Mesothelial cell of epicardium (in vitro differentiated cells): ENCODE results near the gene MBD2. TPM values are rescaled to one million over a fixed set of nuclear protein-coding genes. Genes with fewer than 3 reads are reported as not detected.
A peak's percentile ranks its signal among the peaks of the same experiment; 100 is the strongest.

Experiments used
- DNase-seq, 2 experiments: peaks; one replicate each; pipeline ENCODE4 v3.0.0; 2021; ENCODE audit warnings: low spot score in 2 of 2; ENCODE audit not compliant: unreplicated experiment in 2 of 2
- H3K27ac Mint-ChIP-seq: 2 replicates; pipeline ENCODE4 v1.8.0; 2021; ENCODE audit warnings: mixed read lengths
- H3K27me3 Mint-ChIP-seq: 2 replicates; pipeline ENCODE4 v1.8.0; 2021; ENCODE audit warnings: low read depth, mixed read lengths
- H3K36me3 Mint-ChIP-seq: 2 replicates; pipeline ENCODE4 v1.8.0; 2021; ENCODE audit warnings: mixed read lengths
- H3K4me1 Mint-ChIP-seq: 2 replicates; pipeline ENCODE4 v1.8.0; 2021; ENCODE audit warnings: mixed read lengths
- H3K4me3 Mint-ChIP-seq: 2 replicates; pipeline ENCODE4 v1.8.0; 2021; ENCODE audit warnings: mild to moderate bottlenecking, moderate library complexity, mixed read lengths
- H3K9me3 Mint-ChIP-seq: 2 replicates; pipeline ENCODE4 v1.8.0; 2021; ENCODE audit warnings: mixed read lengths
- total RNA-seq: library from RNA; stranded (reverse); gene quantifications from 3 replicates; pipeline ENCODE4 v1.2.1, GENCODE V29; 2021
- TF ChIP-seq, protein P1 (sequence below): fragments of 200-600 bp; sonication (generic); IDR thresholded peaks from one replicate; pipeline ENCODE4 v1.5.0; 2021; ENCODE audit warnings: antibody characterized with exemption; ENCODE audit not compliant: unreplicated experiment

Gene MBD2
- total RNA-seq, 1 donor from 2014 or later: 66.0 TPM

DNA sequence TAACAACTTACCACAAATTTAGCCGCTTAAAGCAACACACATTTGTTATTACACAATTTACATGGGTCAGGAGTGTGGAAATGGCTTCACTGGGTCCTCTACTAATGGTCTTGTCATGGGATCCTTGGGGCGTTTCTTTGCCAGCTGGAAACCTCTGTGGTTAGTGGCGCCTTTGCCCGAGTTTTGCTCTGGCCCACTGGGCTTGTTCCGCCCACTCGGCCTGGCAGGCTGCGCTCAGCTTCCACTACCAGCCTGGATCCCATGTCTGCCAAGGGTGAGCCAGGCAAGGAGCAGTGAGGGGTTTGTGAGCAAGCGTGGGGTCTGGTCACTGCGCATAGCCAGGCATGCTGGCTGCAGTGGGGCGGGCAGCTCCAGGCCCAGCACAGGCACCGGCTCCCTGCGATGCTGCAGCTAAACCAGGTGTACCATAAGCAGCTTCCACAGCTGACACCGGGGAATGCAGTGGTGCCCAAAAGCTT, 16.2 kb upstream of the MBD2 start:
- TF ChIP-seq, protein P1, sequence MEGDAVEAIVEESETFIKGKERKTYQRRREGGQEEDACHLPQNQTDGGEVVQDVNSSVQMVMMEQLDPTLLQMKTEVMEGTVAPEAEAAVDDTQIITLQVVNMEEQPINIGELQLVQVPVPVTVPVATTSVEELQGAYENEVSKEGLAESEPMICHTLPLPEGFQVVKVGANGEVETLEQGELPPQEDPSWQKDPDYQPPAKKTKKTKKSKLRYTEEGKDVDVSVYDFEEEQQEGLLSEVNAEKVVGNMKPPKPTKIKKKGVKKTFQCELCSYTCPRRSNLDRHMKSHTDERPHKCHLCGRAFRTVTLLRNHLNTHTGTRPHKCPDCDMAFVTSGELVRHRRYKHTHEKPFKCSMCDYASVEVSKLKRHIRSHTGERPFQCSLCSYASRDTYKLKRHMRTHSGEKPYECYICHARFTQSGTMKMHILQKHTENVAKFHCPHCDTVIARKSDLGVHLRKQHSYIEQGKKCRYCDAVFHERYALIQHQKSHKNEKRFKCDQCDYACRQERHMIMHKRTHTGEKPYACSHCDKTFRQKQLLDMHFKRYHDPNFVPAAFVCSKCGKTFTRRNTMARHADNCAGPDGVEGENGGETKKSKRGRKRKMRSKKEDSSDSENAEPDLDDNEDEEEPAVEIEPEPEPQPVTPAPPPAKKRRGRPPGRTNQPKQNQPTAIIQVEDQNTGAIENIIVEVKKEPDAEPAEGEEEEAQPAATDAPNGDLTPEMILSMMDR: no peak
- Mint-ChIP-seq H3K27ac (no peak overlapping the region), H3K9me3 (peaks cover 8% of the 10 kb centered on the region), H3K27me3 (no peaks in the 10 kb centered on the region), H3K36me3 (no peaks in the 10 kb centered on the region), H3K4me1 (peaks cover 11% of the 10 kb centered on the region), H3K4me3 (no peak overlapping the region)
- DNase-seq: no peak

DNA sequence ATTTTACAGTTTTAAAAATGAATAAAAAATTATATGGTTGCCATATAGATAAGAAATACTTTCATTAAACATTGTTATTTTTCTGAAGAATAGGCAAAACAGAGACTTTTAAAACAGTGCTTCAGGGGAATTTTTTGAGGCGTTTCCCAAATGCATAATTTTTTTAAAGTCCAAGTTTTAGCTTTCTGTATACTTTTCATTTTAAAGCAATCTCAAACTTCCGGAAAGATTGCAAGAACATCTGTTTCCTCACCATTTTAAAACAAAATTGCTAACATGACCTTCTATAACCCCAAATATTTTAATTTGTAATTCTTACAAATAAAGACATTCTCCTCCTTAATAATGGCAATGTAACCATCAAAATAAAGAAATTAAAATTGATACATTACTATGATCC, 15.1 kb upstream of the MBD2 start:
- H3K4me1 Mint-ChIP-seq: peaks cover 13% of the 10 kb centered on the region
- TF ChIP-seq, protein P1: no peak
- peaks cover 8% of the 10 kb centered on the region for H3K9me3 Mint-ChIP-seq
- no peak for DNase-seq
- no peaks in the 10 kb centered on the region for H3K27me3 Mint-ChIP-seq
- no peaks in the 10 kb centered on the region for H3K36me3 Mint-ChIP-seq
- no peak overlapping the region for H3K4me3 Mint-ChIP-seq
- no peak overlapping the region for H3K27ac Mint-ChIP-seq

DNA sequence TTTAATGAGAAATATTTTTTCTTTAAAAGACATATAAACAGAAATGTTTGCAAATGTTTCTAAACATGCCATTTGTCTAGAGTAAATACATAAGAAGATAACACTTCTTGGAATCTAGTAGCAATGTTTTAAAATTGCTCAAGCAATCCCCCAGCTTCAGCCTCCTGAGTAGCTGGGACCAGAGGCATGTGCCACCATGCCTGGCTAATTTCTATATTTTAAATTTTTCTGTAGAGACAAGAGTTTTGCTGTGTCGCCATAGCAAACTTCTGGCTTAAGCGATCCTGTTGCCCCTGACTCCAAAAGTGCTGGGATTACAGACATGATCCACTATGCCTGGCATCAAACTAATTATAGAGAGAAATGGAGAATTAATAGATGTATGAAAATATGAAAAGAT, 14.6 kb upstream of the MBD2 start:
- no peak for DNase-seq
- peaks cover 13% of the 10 kb centered on the region for H3K4me1 Mint-ChIP-seq
- no peaks in the 10 kb centered on the region for H3K36me3 Mint-ChIP-seq
- no peak overlapping the region for H3K4me3 Mint-ChIP-seq
- TF ChIP-seq, protein P1: no peak
- no peaks in the 10 kb centered on the region for H3K27me3 Mint-ChIP-seq
- peaks cover 8% of the 10 kb centered on the region for H3K9me3 Mint-ChIP-seq
- no peak overlapping the region for H3K27ac Mint-ChIP-seq

DNA sequence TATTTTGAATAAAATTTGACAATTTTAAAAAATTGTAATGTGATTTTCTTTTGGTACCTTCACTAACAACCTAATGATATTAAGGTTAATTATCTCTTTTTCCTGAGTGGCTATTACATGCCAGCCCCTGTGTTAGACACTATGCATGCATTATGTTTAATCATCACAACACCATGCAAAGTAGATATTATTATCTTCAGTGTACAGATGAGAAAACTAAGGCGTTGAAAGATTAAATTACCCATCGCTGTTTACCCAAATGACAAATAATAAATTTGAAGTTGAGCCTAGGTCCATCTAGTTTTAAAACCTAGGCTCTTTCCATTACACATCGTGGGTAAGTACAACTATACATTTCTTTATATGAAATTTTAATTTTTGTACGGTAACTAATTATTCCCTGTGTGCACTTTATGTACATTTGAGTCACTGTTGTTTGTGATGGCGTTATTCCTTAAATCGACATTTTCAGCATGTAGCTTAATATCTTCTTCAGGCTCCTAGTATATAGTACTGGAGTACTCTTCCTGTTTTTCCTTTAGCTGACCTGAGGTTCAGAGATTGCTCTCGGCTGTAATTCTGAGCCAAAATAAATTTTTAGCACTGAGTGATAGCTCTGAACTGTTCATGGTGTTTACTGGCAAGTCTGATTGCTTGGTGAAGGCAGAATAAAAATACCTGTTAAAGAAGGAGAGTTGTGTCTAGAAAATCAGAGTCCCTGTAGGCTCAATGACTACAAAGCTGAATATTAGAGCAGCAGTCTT, 13.9 kb upstream of the MBD2 start:
- no peaks in the 10 kb centered on the region for H3K27me3 Mint-ChIP-seq
- H3K4me1 Mint-ChIP-seq: peaks cover 13% of the 10 kb centered on the region
- peak overlapping the region; percentile 53 for H3K27ac Mint-ChIP-seq
- no peak overlapping the region for H3K4me3 Mint-ChIP-seq
- H3K36me3 Mint-ChIP-seq: no peaks in the 10 kb centered on the region
- peaks cover 8% of the 10 kb centered on the region for H3K9me3 Mint-ChIP-seq
- TF ChIP-seq, protein P1: no peak
- DNase-seq: no peak

DNA sequence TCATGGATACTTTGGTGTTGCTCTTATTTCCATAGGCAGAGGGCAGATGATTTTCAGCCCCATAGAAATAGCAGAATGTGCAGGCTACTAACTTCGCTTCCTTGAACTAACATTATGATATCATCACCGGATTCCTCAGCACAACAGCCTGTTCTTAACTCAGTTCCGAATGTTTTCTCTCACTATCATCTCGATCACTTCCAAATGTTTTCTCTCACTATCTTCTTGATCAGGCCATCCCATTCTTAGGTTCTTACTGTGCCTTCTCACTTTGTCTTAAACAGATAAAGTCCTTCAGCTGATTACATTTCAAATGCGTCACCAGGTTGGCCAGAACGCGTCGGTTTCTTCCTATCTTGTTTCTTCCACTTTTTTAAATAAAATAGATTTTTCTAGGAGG, 11.4 kb upstream of the MBD2 start:
- peak overlapping the region; percentile 63 for H3K27ac Mint-ChIP-seq
- no peak for DNase-seq
- peak overlapping the region; percentile 38 for H3K4me3 Mint-ChIP-seq
- peaks cover 8% of the 10 kb centered on the region for H3K9me3 Mint-ChIP-seq
- no peaks in the 10 kb centered on the region for H3K27me3 Mint-ChIP-seq
- H3K36me3 Mint-ChIP-seq: no peaks in the 10 kb centered on the region
- TF ChIP-seq, protein P1: no peak
- H3K4me1 Mint-ChIP-seq: peaks cover 13% of the 10 kb centered on the region

DNA sequence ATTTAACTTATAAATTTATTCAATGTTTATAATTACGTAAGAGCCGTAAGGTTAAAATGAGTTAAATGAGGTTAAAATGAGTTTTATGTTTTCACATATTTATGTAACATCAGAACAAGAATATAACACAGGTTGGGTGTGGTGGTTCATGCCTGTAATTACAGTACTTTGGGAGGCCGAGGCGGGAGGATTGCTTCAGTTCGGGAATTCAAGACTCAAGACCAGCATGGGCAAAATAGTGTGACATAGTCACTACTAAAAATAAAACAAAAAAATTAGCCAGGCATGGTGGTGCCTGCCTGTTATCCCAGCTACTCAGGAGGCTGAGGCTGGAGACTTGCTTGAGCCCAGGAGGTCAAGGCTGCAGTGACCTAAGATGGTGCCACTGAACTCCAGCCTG, 9.3 kb upstream of the MBD2 start:
- Mint-ChIP-seq H3K9me3 (peaks cover 8% of the 10 kb centered on the region), H3K4me1 (peaks cover 8% of the 10 kb centered on the region), H3K4me3 (no peak overlapping the region), H3K27ac (no peak overlapping the region), H3K36me3 (no peaks in the 10 kb centered on the region), H3K27me3 (no peaks in the 10 kb centered on the region)
- no peak for DNase-seq
- TF ChIP-seq, protein P1: no peak
